ENCODE data around the gene PFKFB3.

PFKFB3 gene

DNA sequence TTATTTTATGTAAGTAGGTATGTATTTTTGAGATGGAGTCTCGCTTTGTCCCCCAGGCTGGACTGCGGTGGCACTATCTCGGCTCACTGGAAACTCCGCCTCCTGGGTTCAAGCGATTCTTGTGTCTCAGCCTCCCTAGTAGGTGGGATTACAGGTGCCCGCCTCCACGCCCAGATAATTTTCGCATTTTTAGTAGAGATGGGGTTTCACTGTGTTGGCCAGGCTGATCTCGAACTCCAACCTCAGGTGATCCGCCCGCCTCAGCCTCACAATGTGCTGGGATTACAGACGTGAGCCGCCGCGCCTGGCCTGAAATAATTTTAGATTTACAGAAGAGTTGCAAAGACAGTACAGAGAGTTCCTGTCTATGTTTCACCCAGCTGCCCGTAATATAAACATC lies 37.5 kb downstream of the PFKFB3 start:
- CTCF ChIA-PET, result no interaction called here
- TF ChIP-seq, protein P1, sequence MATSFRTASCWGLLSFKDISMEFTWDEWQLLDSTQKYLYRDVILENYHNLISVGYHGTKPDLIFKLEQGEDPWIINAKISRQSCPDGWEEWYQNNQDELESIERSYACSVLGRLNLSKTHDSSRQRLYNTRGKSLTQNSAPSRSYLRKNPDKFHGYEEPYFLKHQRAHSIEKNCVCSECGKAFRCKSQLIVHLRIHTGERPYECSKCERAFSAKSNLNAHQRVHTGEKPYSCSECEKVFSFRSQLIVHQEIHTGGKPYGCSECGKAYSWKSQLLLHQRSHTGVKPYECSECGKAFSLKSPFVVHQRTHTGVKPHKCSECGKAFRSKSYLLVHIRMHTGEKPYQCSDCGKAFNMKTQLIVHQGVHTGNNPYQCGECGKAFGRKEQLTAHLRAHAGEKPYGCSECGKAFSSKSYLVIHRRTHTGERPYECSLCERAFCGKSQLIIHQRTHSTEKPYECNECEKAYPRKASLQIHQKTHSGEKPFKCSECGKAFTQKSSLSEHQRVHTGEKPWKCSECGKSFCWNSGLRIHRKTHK (tag by site-specific recombination; IDR thresholded peaks at IDR 0.05), result no peak
- TF ChIP-seq, protein P2, sequence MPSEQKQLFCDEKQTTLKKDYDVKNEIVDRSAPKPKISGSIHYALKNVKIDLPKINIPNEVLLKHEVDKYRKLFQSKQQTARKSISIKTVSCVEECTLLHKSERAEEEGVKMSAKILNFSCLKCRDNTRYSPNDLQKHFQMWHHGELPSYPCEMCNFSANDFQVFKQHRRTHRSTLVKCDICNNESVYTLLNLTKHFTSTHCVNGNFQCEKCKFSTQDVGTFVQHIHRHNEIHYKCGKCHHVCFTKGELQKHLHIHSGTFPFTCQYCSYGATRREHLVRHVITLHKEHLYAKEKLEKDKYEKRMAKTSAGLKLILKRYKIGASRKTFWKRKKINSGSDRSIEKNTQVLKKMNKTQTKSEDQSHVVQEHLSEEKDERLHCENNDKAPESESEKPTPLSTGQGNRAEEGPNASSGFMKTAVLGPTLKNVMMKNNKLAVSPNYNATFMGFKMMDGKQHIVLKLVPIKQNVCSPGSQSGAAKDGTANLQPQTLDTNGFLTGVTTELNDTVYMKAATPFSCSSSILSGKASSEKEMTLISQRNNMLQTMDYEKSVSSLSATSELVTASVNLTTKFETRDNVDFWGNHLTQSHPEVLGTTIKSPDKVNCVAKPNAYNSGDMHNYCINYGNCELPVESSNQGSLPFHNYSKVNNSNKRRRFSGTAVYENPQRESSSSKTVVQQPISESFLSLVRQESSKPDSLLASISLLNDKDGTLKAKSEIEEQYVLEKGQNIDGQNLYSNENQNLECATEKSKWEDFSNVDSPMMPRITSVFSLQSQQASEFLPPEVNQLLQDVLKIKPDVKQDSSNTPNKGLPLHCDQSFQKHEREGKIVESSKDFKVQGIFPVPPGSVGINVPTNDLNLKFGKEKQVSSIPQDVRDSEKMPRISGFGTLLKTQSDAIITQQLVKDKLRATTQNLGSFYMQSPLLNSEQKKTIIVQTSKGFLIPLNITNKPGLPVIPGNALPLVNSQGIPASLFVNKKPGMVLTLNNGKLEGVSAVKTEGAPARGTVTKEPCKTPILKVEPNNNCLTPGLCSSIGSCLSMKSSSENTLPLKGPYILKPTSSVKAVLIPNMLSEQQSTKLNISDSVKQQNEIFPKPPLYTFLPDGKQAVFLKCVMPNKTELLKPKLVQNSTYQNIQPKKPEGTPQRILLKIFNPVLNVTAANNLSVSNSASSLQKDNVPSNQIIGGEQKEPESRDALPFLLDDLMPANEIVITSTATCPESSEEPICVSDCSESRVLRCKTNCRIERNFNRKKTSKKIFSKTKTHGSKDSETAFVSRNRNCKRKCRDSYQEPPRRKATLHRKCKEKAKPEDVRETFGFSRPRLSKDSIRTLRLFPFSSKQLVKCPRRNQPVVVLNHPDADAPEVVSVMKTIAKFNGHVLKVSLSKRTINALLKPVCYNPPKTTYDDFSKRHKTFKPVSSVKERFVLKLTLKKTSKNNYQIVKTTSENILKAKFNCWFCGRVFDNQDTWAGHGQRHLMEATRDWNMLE (tag by site-specific recombination; conservative IDR thresholded peaks at IDR 0.05; ENCODE audit: low read depth), result no peak
- TF ChIP-seq ZNF843 (tag by site-specific recombination; IDR thresholded peaks at IDR 0.05), result no peak
- TF ChIP-seq ZNF560 (tag by site-specific recombination; IDR thresholded peaks at IDR 0.05; ENCODE audit: borderline replicate concordance), result no peak
- TF ChIP-seq, protein P3, sequence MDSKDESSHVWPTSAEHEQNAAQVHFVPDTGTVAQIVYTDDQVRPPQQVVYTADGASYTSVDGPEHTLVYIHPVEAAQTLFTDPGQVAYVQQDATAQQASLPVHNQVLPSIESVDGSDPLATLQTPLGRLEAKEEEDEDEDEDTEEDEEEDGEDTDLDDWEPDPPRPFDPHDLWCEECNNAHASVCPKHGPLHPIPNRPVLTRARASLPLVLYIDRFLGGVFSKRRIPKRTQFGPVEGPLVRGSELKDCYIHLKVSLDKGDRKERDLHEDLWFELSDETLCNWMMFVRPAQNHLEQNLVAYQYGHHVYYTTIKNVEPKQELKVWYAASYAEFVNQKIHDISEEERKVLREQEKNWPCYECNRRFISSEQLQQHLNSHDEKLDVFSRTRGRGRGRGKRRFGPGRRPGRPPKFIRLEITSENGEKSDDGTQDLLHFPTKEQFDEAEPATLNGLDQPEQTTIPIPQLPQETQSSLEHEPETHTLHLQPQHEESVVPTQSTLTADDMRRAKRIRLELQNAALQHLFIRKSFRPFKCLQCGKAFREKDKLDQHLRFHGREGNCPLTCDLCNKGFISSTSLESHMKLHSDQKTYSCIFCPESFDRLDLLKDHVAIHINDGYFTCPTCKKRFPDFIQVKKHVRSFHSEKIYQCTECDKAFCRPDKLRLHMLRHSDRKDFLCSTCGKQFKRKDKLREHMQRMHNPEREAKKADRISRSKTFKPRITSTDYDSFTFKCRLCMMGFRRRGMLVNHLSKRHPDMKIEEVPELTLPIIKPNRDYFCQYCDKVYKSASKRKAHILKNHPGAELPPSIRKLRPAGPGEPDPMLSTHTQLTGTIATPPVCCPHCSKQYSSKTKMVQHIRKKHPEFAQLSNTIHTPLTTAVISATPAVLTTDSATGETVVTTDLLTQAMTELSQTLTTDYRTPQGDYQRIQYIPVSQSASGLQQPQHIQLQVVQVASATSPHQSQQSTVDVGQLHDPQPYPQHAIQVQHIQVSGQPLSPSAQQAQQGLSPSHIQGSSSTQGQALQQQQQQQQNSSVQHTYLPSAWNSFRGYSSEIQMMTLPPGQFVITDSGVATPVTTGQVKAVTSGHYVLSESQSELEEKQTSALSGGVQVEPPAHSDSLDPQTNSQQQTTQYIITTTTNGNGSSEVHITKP (tag by site-specific recombination; IDR thresholded peaks at IDR 0.05), result no peak
- no peak for TF ChIP-seq ZNF776 (tag by site-specific recombination; IDR thresholded peaks at IDR 0.05; ENCODE audit: borderline replicate concordance)
- no peak for TF ChIP-seq ZNF140 (tag by site-specific recombination; IDR thresholded peaks at IDR 0.05)
- TF ChIP-seq GFI1B (tag by site-specific recombination; IDR thresholded peaks at IDR 0.05), result no peak
- TF ChIP-seq, protein P4, sequence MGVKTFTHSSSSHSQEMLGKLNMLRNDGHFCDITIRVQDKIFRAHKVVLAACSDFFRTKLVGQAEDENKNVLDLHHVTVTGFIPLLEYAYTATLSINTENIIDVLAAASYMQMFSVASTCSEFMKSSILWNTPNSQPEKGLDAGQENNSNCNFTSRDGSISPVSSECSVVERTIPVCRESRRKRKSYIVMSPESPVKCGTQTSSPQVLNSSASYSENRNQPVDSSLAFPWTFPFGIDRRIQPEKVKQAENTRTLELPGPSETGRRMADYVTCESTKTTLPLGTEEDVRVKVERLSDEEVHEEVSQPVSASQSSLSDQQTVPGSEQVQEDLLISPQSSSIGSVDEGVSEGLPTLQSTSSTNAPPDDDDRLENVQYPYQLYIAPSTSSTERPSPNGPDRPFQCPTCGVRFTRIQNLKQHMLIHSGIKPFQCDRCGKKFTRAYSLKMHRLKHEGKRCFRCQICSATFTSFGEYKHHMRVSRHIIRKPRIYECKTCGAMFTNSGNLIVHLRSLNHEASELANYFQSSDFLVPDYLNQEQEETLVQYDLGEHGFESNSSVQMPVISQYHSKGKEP (tag by site-specific recombination; IDR thresholded peaks at IDR 0.05), result no peak
- POLR2A ChIA-PET, result no interaction called here
- no peaks in the 10 kb centered on the region for H3K36me3 ChIP-seq (ENCODE audit: control insufficient read depth in 2 of 2, insufficient read depth in 1 of 2, low read length in 2 of 2)
- H3K4me1 ChIP-seq (ENCODE audit: control insufficient read depth, insufficient read depth, low read length), result no peaks in the 10 kb centered on the region
- no peak overlapping the region for H3K4me3 ChIP-seq (ENCODE audit: low read depth, low read length)
- H3K27ac ChIP-seq (ENCODE audit: extremely low read depth, low read depth, low read length), result no peak overlapping the region
- no peaks in the 10 kb centered on the region for H3K9me3 ChIP-seq (ENCODE audit: control insufficient read depth, insufficient read depth, low read depth, low read length)

DNA sequence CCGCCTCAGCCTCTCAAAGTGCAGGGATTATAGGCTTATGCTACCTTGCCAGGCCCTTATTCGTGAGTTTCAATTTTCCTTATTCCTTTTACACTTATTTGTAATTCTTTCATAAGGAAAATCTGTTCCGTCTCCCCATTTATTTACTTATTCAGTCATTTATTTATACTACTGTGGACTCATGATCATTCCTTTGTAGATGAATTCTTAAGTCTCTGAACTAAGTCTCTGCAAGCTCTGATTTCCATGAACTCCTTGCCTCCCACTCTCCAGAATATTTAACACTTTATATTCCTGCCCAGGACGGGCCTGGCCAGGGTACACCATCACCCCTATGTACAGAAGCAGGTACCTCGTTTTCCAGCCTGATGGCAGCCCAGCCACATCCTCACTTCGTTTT lies 39.4 kb downstream of the PFKFB3 start:
- Histone ChIP-seq H3K27ac (ENCODE audit: extremely low read depth, low read depth, low read length) (no peak overlapping the region), H3K4me3 (ENCODE audit: low read depth, low read length) (no peak overlapping the region), H3K4me1 (ENCODE audit: control insufficient read depth, insufficient read depth, low read length) (no peaks in the 10 kb centered on the region), H3K9me3 (ENCODE audit: control insufficient read depth, insufficient read depth, low read depth, low read length) (no peaks in the 10 kb centered on the region), H3K36me3 (ENCODE audit: control insufficient read depth in 2 of 2, insufficient read depth in 1 of 2, low read length in 2 of 2) (no peaks in the 10 kb centered on the region)
- ChIA-PET CTCF (no interaction called here), POLR2A (interaction anchor here (0.9 kb wide), 1 partner anchor 33 kb away, joined by 3 read pairs; no protein-coding TSS in a partner anchor)
- no peak for TF ChIP-seq ZNF391 (tag by site-specific recombination; IDR thresholded peaks at IDR 0.05; ENCODE audit: borderline replicate concordance, low read depth)
